HepG2 (cell line): Measurements from ENCODE around the gene MTRFR. TPM values are rescaled to one million over a fixed set of nuclear protein-coding genes. Genes with fewer than 3 reads are reported as not detected.
A peak's percentile ranks its signal among the peaks of the same experiment; 100 is the strongest.

ENCODE experiments used
- ARNT ChIP-seq: fragments of 450-650 bp; IDR thresholded peaks from 2 replicates; pipeline ENCODE4 v1.6.1; 2017
- BCL6 ChIP-seq: IDR thresholded peaks from 2 replicates; pipeline ENCODE4 v1.6.1; 2016; ENCODE audit warnings: missing genetic modification reagents, missing compliant biosample characterization
- DRAP1 ChIP-seq: IDR thresholded peaks from 2 replicates; pipeline ENCODE4 v1.6.1; 2016; ENCODE audit warnings: missing genetic modification reagents, missing compliant biosample characterization
- IKZF4 ChIP-seq: sonication (generic); formaldehyde crosslinking; IDR thresholded peaks from 2 replicates; pipeline ENCODE4 v1.5.1; 2020; ENCODE audit warnings: borderline replicate concordance, mild to moderate bottlenecking, low read depth, missing genetic modification reagents; ENCODE audit errors: not compliant biosample characterization
- IKZF5 ChIP-seq: IDR thresholded peaks from 2 replicates; pipeline ENCODE4 v1.6.1; 2018; ENCODE audit warnings: missing genetic modification reagents, mild to moderate bottlenecking, missing compliant biosample characterization
- KAT2B ChIP-seq: fragments of 150-350 bp; IDR thresholded peaks from 2 replicates; pipeline ENCODE4 v1.6.1; 2014; ENCODE audit warnings: low read depth, low read length, borderline replicate concordance
- PHB2 ChIP-seq: fragments of 450-650 bp; IDR thresholded peaks from 2 replicates; pipeline ENCODE4 v1.6.1; 2018; ENCODE audit not compliant: partially characterized antibody
- RBFOX2 ChIP-seq: fragments of 200-400 bp; formaldehyde crosslinking; IDR thresholded peaks from 2 replicates; pipeline ENCODE4 v1.6.1; 2017; ENCODE audit warnings: low read depth, mild to moderate bottlenecking, low read length
- SAP130 ChIP-seq: IDR thresholded peaks from 2 replicates; pipeline ENCODE4 v1.6.1; 2016; ENCODE audit warnings: low read depth
- WIZ ChIP-seq: sonication (generic); formaldehyde crosslinking; IDR thresholded peaks from 2 replicates; pipeline ENCODE4 v1.5.1; 2020; ENCODE audit warnings: mild to moderate bottlenecking, missing genetic modification reagents
- YEATS4 ChIP-seq: sonication (generic); formaldehyde crosslinking; IDR thresholded peaks from 2 replicates; pipeline ENCODE4 v1.4.0; 2020; ENCODE audit warnings: missing genetic modification reagents, borderline replicate concordance
- ZBTB42 ChIP-seq: sonication (generic); formaldehyde crosslinking; IDR thresholded peaks from 2 replicates; pipeline ENCODE4 v1.5.0; 2020; ENCODE audit warnings: mild to moderate bottlenecking, missing genetic modification reagents
- ZNF260 ChIP-seq: sonication (generic); formaldehyde crosslinking; IDR thresholded peaks from 2 replicates; pipeline ENCODE4 v1.4.0; 2020; ENCODE audit warnings: missing genetic modification reagents, low read depth, mild to moderate bottlenecking, borderline replicate concordance
- ZNF546 ChIP-seq: sonication (generic); formaldehyde crosslinking; conservative IDR thresholded peaks from 2 replicates; pipeline ENCODE4 v1.8.1; 2023; ENCODE audit warnings: mild to moderate bottlenecking, missing genetic modification reagents
- ZNF713 ChIP-seq: sonication (generic); formaldehyde crosslinking; IDR thresholded peaks from 2 replicates; pipeline ENCODE4 v1.4.0; 2020; ENCODE audit warnings: mild to moderate bottlenecking, missing genetic modification reagents
- ZNF720 ChIP-seq: sonication (generic); formaldehyde crosslinking; IDR thresholded peaks from 2 replicates; pipeline ENCODE4 v1.4.0; 2020; ENCODE audit warnings: missing genetic modification reagents
- polyA plus RNA-seq, 8 experiments: library from polyadenylated mRNA; depleted of rRNA in 3 of 8; stranded (reverse) in 7 of 8; unstranded in 1 of 8; fragments of >200 nt; fragmentation: Illumina TruSeq in 4 of 8; extraction: Trizol in 4 of 8; gene quantifications; 2 replicates each; pipeline versions ENCODE4 v1.2.1 to v1.2.3, GENCODE V29; 2011 to 2016; ENCODE audit warnings: low read depth in 4 of 8, missing spikeins in 1 of 8, mixed read lengths in 1 of 8; ENCODE audit not compliant: insufficient read depth in 1 of 8
- total RNA-seq, 5 experiments: library from RNA; depleted of rRNA; stranded (reverse); fragments of >200 nt; fragmentation: Illumina TruSeq; extraction: Trizol; gene quantifications; 2 replicates each; pipeline ENCODE4 v1.2.3, GENCODE V29; 2016; ENCODE audit warnings: low read depth in 1 of 5
- TF ChIP-seq, protein P1 (sequence below): sonication (generic); formaldehyde crosslinking; IDR thresholded peaks from 2 replicates; pipeline ENCODE4 v1.8.1; 2023; ENCODE audit warnings: missing genetic modification reagents, mild to moderate bottlenecking, borderline replicate concordance
- TF ChIP-seq, protein P2 (sequence below): IDR thresholded peaks from 2 replicates; pipeline ENCODE4 v1.6.1; 2016; ENCODE audit warnings: low read depth, missing genetic modification reagents, missing compliant biosample characterization
- TF ChIP-seq, protein P3 (sequence below): IDR thresholded peaks from 2 replicates; pipeline ENCODE4 v1.4.0; 2020; ENCODE audit warnings: mild to moderate bottlenecking, missing genetic modification reagents

Gene MTRFR
- total and polyA plus RNA-seq, 2 of the 13 experiments (the other 11 are each of a cell fraction or from before 2014, with no cell fraction given) = 7.1 to 9.9 TPM

- TF ChIP-seq, protein P1, sequence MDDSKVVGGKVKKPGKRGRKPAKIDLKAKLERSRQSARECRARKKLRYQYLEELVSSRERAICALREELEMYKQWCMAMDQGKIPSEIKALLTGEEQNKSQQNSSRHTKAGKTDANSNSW (CRISPR knock-in tag) = peak; percentile 83
- TF ChIP-seq ZNF260 (CRISPR knock-in tag) (no peak), IKZF5 (peak; percentile 82), PHB2 (no peak), ZNF546 (CRISPR knock-in tag) (no peak), BCL6 (CRISPR knock-in tag) (0 out of 2 replicates have a peak, but pooled peaks have one; percentile 10), ZNF713 (CRISPR knock-in tag) (peak; percentile 94; the same call in 1 of the 2 replicates), RBFOX2 (peak; percentile 99), YEATS4 (CRISPR knock-in tag) (peak; percentile 98), KAT2B (no peak), DRAP1 (CRISPR knock-in tag) (peak; percentile 96), SAP130 (CRISPR knock-in tag) (peak; percentile 96), ARNT (no peak), WIZ (CRISPR knock-in tag) (no peak; the same call in 1 of the 2 replicates), ZNF720 (CRISPR knock-in tag) (no peak), IKZF4 (CRISPR knock-in tag) (peak; percentile 66), ZBTB42 (CRISPR knock-in tag) (peak; percentile 34; the same call in 1 of the 2 replicates)
- TF ChIP-seq, protein P2, sequence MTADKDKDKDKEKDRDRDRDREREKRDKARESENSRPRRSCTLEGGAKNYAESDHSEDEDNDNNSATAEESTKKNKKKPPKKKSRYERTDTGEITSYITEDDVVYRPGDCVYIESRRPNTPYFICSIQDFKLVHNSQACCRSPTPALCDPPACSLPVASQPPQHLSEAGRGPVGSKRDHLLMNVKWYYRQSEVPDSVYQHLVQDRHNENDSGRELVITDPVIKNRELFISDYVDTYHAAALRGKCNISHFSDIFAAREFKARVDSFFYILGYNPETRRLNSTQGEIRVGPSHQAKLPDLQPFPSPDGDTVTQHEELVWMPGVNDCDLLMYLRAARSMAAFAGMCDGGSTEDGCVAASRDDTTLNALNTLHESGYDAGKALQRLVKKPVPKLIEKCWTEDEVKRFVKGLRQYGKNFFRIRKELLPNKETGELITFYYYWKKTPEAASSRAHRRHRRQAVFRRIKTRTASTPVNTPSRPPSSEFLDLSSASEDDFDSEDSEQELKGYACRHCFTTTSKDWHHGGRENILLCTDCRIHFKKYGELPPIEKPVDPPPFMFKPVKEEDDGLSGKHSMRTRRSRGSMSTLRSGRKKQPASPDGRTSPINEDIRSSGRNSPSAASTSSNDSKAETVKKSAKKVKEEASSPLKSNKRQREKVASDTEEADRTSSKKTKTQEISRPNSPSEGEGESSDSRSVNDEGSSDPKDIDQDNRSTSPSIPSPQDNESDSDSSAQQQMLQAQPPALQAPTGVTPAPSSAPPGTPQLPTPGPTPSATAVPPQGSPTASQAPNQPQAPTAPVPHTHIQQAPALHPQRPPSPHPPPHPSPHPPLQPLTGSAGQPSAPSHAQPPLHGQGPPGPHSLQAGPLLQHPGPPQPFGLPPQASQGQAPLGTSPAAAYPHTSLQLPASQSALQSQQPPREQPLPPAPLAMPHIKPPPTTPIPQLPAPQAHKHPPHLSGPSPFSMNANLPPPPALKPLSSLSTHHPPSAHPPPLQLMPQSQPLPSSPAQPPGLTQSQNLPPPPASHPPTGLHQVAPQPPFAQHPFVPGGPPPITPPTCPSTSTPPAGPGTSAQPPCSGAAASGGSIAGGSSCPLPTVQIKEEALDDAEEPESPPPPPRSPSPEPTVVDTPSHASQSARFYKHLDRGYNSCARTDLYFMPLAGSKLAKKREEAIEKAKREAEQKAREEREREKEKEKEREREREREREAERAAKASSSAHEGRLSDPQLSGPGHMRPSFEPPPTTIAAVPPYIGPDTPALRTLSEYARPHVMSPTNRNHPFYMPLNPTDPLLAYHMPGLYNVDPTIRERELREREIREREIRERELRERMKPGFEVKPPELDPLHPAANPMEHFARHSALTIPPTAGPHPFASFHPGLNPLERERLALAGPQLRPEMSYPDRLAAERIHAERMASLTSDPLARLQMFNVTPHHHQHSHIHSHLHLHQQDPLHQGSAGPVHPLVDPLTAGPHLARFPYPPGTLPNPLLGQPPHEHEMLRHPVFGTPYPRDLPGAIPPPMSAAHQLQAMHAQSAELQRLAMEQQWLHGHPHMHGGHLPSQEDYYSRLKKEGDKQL = 0 out of 2 replicates have a peak, but pooled peaks have one; percentile 41
- TF ChIP-seq, protein P3, sequence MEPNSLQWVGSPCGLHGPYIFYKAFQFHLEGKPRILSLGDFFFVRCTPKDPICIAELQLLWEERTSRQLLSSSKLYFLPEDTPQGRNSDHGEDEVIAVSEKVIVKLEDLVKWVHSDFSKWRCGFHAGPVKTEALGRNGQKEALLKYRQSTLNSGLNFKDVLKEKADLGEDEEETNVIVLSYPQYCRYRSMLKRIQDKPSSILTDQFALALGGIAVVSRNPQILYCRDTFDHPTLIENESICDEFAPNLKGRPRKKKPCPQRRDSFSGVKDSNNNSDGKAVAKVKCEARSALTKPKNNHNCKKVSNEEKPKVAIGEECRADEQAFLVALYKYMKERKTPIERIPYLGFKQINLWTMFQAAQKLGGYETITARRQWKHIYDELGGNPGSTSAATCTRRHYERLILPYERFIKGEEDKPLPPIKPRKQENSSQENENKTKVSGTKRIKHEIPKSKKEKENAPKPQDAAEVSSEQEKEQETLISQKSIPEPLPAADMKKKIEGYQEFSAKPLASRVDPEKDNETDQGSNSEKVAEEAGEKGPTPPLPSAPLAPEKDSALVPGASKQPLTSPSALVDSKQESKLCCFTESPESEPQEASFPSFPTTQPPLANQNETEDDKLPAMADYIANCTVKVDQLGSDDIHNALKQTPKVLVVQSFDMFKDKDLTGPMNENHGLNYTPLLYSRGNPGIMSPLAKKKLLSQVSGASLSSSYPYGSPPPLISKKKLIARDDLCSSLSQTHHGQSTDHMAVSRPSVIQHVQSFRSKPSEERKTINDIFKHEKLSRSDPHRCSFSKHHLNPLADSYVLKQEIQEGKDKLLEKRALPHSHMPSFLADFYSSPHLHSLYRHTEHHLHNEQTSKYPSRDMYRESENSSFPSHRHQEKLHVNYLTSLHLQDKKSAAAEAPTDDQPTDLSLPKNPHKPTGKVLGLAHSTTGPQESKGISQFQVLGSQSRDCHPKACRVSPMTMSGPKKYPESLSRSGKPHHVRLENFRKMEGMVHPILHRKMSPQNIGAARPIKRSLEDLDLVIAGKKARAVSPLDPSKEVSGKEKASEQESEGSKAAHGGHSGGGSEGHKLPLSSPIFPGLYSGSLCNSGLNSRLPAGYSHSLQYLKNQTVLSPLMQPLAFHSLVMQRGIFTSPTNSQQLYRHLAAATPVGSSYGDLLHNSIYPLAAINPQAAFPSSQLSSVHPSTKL (CRISPR knock-in tag) = 0 out of 2 replicates have a peak, but pooled peaks have one; percentile 27
These were observed at the start of gene MTRFR, which contains the start of gene MPHOSPH9 (continued) for GRCh38 chr12:123232807-123233504.
